Urothelium cell line (cell line): ENCODE data around the gene KIN.
"Not testable (repeated sequence)": the region's sequence is repeated elsewhere in the genome, so short reads cannot be mapped to it uniquely, and the experiment has no call there.

Experiments
- DNase-seq: peaks from one replicate; pipeline ENCODE4 v3.0.0; 2011; ENCODE audit warnings: low spot score, mixed read lengths
- FAIRE-seq: peaks from 2 replicates; lab custom pipeline; 2011; peaks lifted over from hg19 to GRCh38; lab: Jason Lieb, UNC

KIN gene

GRCh38 chr10:7787857-7788638, at the start of gene KIN, which contains the start of gene ATP5F1C:
TSS of gene KIN (minus strand) at chr10:7787993. CDS start at chr10:7787933, 60 bp downstream.
TSS of gene ATP5F1C (plus strand) at chr10:7788177. CDS start at chr10:7788208, 31 bp downstream.
- DNase-seq (peak; percentile 98), FAIRE-seq (peak; percentile 76)

GRCh38 chr10:7836571-7836970, 48.8 kb upstream of the KIN start:
- FAIRE-seq (no peak), DNase-seq (no peak)

- no peak for FAIRE-seq
- no peak for DNase-seq
These were observed 46.5 kb upstream of the KIN start for GRCh38 chr10:7834262-7834661.

- DNase-seq, result no peak
- no peak for FAIRE-seq
These were observed 45.4 kb upstream of the KIN start for GRCh38 chr10:7833210-7833609.

GRCh38 chr10:7832060-7832459, 44.3 kb upstream of the KIN start:
- DNase-seq, result no peak
- no peak for FAIRE-seq

- no peak for DNase-seq
- no peak for FAIRE-seq
These were observed 41.6 kb upstream of the KIN start for GRCh38 chr10:7829289-7829834.

GRCh38 chr10:7826971-7827370, 39.2 kb upstream of the KIN start:
- FAIRE-seq, result no peak
- DNase-seq, result peak; percentile 41

GRCh38 chr10:7824251-7824650, 36.5 kb upstream of the KIN start:
- no peak for DNase-seq
- no peak for FAIRE-seq

GRCh38 chr10:7819121-7819460, 31.3 kb upstream of the KIN start:
- DNase-seq (peak; percentile 48), FAIRE-seq (no peak)

- peak; percentile 56 for FAIRE-seq
- peak; percentile 92 for DNase-seq
These were observed 30.7 kb upstream of the KIN start, which contains the start of gene TAF3 for GRCh38 chr10:7818295-7819120. TSS of gene TAF3 (plus strand) at chr10:7818505. CDS start at chr10:7818710, 205 bp downstream.

- no peak for DNase-seq
- no peak for FAIRE-seq
These were observed 30.1 kb upstream of the KIN start for GRCh38 chr10:7817984-7818294.

- FAIRE-seq, result no peak
- DNase-seq, result no peak
These were observed 29.8 kb upstream of the KIN start for GRCh38 chr10:7817576-7817975.

GRCh38 chr10:7813481-7813880, 25.7 kb upstream of the KIN start:
- DNase-seq (no peak), FAIRE-seq (no peak)

- not testable (repeated sequence) for DNase-seq, FAIRE-seq
These were observed 23.9 kb upstream of the KIN start for GRCh38 chr10:7811743-7812142.

GRCh38 chr10:7811000-7811399, 23.2 kb upstream of the KIN start:
- no peak for FAIRE-seq
- no peak for DNase-seq

- no peak for DNase-seq
- FAIRE-seq, result no peak
These were observed 22.6 kb upstream of the KIN start for GRCh38 chr10:7810443-7810842.

- FAIRE-seq, result no peak
- no peak for DNase-seq
These were observed 21.0 kb upstream of the KIN start for GRCh38 chr10:7808686-7809267.

- FAIRE-seq (no peak), DNase-seq (no peak)
These were observed 16.9 kb upstream of the KIN start for GRCh38 chr10:7804741-7805140.

GRCh38 chr10:7804216-7804615, 16.4 kb upstream of the KIN start:
- no peak for FAIRE-seq
- DNase-seq, result no peak

GRCh38 chr10:7802606-7803005, 14.8 kb upstream of the KIN start:
- FAIRE-seq, result no peak
- DNase-seq, result no peak

- DNase-seq (peak; percentile 80), FAIRE-seq (no peak)
These were observed 9.8 kb upstream of the KIN start for GRCh38 chr10:7797582-7797981.
